GM12878 (cell line): ENCODE results near the gene FGF11. TPM values are rescaled to one million over a fixed set of nuclear protein-coding genes. Genes with fewer than 3 reads are reported as not detected.

Experiments
- BACH1 ChIP-seq: fragments of 450-650 bp; IDR thresholded peaks from 2 replicates; pipeline ENCODE4 v1.6.1; 2017; ENCODE audit warnings: mild to moderate bottlenecking, borderline replicate concordance
- BHLHE40 ChIP-seq, 2 experiments: fragments of 450-650 bp in 1 of 2; IDR thresholded peaks; 2 replicates each; pipeline ENCODE4 v1.6.1; 2011 to 2017; ENCODE audit warnings: low read depth in 2 of 2, borderline replicate concordance in 1 of 2, improper control_type of control experiment in 1 of 2, low read length in 1 of 2, mild to moderate bottlenecking in 1 of 2
- BRCA1 ChIP-seq: IDR thresholded peaks from 2 replicates; pipeline ENCODE4 v1.6.1; 2011; ENCODE audit warnings: low read depth, low read length, improper control_type of control experiment
- CTCF ChIP-seq, 3 experiments: IDR thresholded peaks in 2 of 3; conservative IDR thresholded peaks in 1 of 3; 2 replicates each; pipeline ENCODE4 v1.5.1; 2011; ENCODE audit warnings: low read depth in 3 of 3, low read length in 3 of 3, mild to moderate bottlenecking in 3 of 3, control low read depth in 2 of 3, moderate library complexity in 2 of 3, inconsistent platforms in 1 of 3, mixed read lengths in 1 of 3; ENCODE audit not compliant: control insufficient read depth in 2 of 3, insufficient read depth in 1 of 3; ENCODE audit errors: extremely low read depth in 1 of 3
- DPF2 ChIP-seq: fragments of 450-650 bp; IDR thresholded peaks from 2 replicates; pipeline ENCODE4 v1.6.1; 2017; ENCODE audit warnings: mild to moderate bottlenecking
- EED ChIP-seq: sonication (generic); IDR thresholded peaks from 2 replicates; pipeline ENCODE4 v1.6.1; 2016; ENCODE audit warnings: antibody characterized with exemption, low read depth
- EGR1 ChIP-seq, 2 experiments: IDR thresholded peaks; 1 replicate in 1 of 2; 2 replicates in 1 of 2; pipeline ENCODE4 v1.6.1; 2011 to 2012; ENCODE audit warnings: low read depth in 2 of 2, low read length in 2 of 2, borderline replicate concordance in 1 of 2, mild to moderate bottlenecking in 1 of 2, moderate library complexity in 1 of 2
- GATAD2B ChIP-seq: fragments of 450-650 bp; conservative IDR thresholded peaks from 2 replicates; pipeline ENCODE4 v1.6.1; 2017; ENCODE audit warnings: low read depth, mild to moderate bottlenecking, moderate library complexity
- HCFC1 ChIP-seq: fragments of 150-350 bp; IDR thresholded peaks from 2 replicates; pipeline ENCODE4 v1.6.1; 2014; ENCODE audit warnings: low read length
- JUND ChIP-seq: IDR thresholded peaks from 2 replicates; pipeline ENCODE4 v1.6.1; 2012; ENCODE audit warnings: low read depth, mild to moderate bottlenecking, low read length, improper control_type of control experiment, moderate library complexity
- MAX ChIP-seq: IDR thresholded peaks from 2 replicates; pipeline ENCODE4 v1.6.1; 2012; ENCODE audit warnings: low read depth, low read length, improper control_type of control experiment
- MTA2 ChIP-seq: fragments of 450-650 bp; IDR thresholded peaks from 2 replicates; pipeline ENCODE4 v1.6.1; 2016; ENCODE audit warnings: low read depth, mild to moderate bottlenecking, moderate library complexity
- MYB ChIP-seq: fragments of 150-350 bp; IDR thresholded peaks from 2 replicates; pipeline ENCODE4 v1.6.1; 2014; ENCODE audit warnings: mild to moderate bottlenecking, low read depth, low read length, borderline replicate concordance
- NFIC ChIP-seq: IDR thresholded peaks from 2 replicates; pipeline ENCODE4 v1.6.1; 2012; ENCODE audit warnings: low read depth, mild to moderate bottlenecking, inconsistent platforms, low read length, moderate library complexity
- NFXL1 ChIP-seq: fragments of 450-650 bp; IDR thresholded peaks from 2 replicates; pipeline ENCODE4 v1.6.1; 2017; ENCODE audit warnings: antibody characterized with exemption, mild to moderate bottlenecking, borderline replicate concordance
- POLR2AphosphoS5 ChIP-seq: IDR thresholded peaks from 2 replicates; pipeline ENCODE4 v1.6.1; 2011; ENCODE audit warnings: mild to moderate bottlenecking, low read length, inconsistent platforms
- RBBP5 ChIP-seq: fragments of 200-600 bp; sonication (generic); conservative IDR thresholded peaks from 2 replicates; pipeline ENCODE4 v1.6.1; 2016
- RELA ChIP-seq: fragments of 450-650 bp; IDR thresholded peaks from 2 replicates; pipeline ENCODE4 v1.8.0; 2014; ENCODE audit warnings: borderline replicate concordance; ENCODE audit not compliant: partially characterized antibody
- SKIL ChIP-seq: fragments of 450-650 bp; IDR thresholded peaks from 2 replicates; pipeline ENCODE4 v1.6.1; 2017; ENCODE audit warnings: mild to moderate bottlenecking, low read depth, inconsistent platforms; ENCODE audit not compliant: poor library complexity, severe bottlenecking
- SMAD5 ChIP-seq: IDR thresholded peaks from 2 replicates; pipeline ENCODE4 v1.6.1; 2016; ENCODE audit warnings: antibody characterized with exemption, low read depth
- SUZ12 ChIP-seq: fragments of 200-600 bp; sonication (generic); IDR thresholded peaks from one replicate; pipeline ENCODE4 v1.6.1; 2018; ENCODE audit warnings: antibody characterized with exemption, mild to moderate bottlenecking; ENCODE audit not compliant: unreplicated experiment
- YY1 ChIP-seq: IDR thresholded peaks from 2 replicates; pipeline ENCODE4 v1.6.1; 2011; ENCODE audit warnings: low read depth, mild to moderate bottlenecking, low read length
- ZNF217 ChIP-seq: fragments of 450-650 bp; IDR thresholded peaks from 2 replicates; pipeline ENCODE4 v1.6.1; 2017; ENCODE audit warnings: antibody characterized with exemption, mild to moderate bottlenecking
- ZSCAN29 ChIP-seq: fragments of 450-650 bp; IDR thresholded peaks from 2 replicates; pipeline ENCODE4 v1.6.1; 2017; ENCODE audit warnings: mild to moderate bottlenecking, moderate library complexity
- polyA plus RNA-seq, 11 experiments: library from polyadenylated mRNA; depleted of rRNA in 4 of 11; unstranded in 6 of 11; stranded (reverse) in 5 of 11; fragments of >200 nt; fragmentation: Nextera tagmentation in 4 of 11; fragmentation: Illumina TruSeq in 1 of 11; extraction: Ambion mirVana in 4 of 11; extraction: Trizol in 1 of 11; gene quantifications; 1 replicate in 1 of 11; 2 replicates in 10 of 11; pipeline versions ENCODE4 v1.2.1 to v1.2.3, GENCODE V29; 2011 to 2016; ENCODE audit warnings: inconsistent platforms in 2 of 11, missing spikeins in 2 of 11, low read depth in 1 of 11
- total RNA-seq, 4 experiments: library from RNA; depleted of rRNA in 3 of 4; stranded (reverse); fragments of >200 nt in 3 of 4; fragmentation: Illumina TruSeq in 1 of 4; extraction: Trizol in 1 of 4; gene quantifications; 2 replicates each; pipeline versions ENCODE4 v1.2.1 to v1.2.3, GENCODE V29; 2013 to 2021
- TF ChIP-seq, protein P1 (sequence below): fragments of 450-650 bp; IDR thresholded peaks from 2 replicates; pipeline ENCODE4 v1.6.1; 2017; ENCODE audit warnings: mild to moderate bottlenecking
- TF ChIP-seq, protein P2 (sequence below): fragments of 450-650 bp; IDR thresholded peaks from 2 replicates; pipeline ENCODE4 v1.6.1; 2014; ENCODE audit warnings: mild to moderate bottlenecking

Gene FGF11
- total and polyA plus RNA-seq, 10 of the 15 experiments (the other 5 are each of a cell fraction or from before 2014, with no cell fraction given) = 0.69 to 21.1 (median 2.6) TPM

- TF ChIP-seq BHLHE40 (IDR thresholded peaks at IDR 0.05; ENCODE audit: borderline replicate concordance in 1 of 2, low read depth in 2 of 2, low read length in 1 of 2) (peak in 1 of 2 experiments; percentile 51; a peak in 2 of 4 replicates), NFXL1 (no peak), MTA2 (peak; percentile 40; the same call in 1 of the 2 replicates), YY1 (no peak), SUZ12 (no peak), MYB (no peak), EGR1 (IDR thresholded peaks at IDR 0.05; ENCODE audit: borderline replicate concordance in 1 of 2, low read depth in 2 of 2, low read length in 2 of 2) (peak in 1 of 2 experiments; percentile 38; a peak in 1 of 3 replicates), SKIL (no peak), BACH1 (peak; percentile 97), JUND (no peak), RELA (peak; percentile 69), EED (no peak), DPF2 (no peak; the same call in 1 of the 2 replicates), BRCA1 (no peak), HCFC1 (no peak), RBBP5 (no peak), SMAD5 (no peak), POLR2AphosphoS5 (no peak), CTCF (IDR thresholded peaks at IDR 0.05 in 2 of 3, conservative IDR thresholded peaks at IDR 0.05 in 1 of 3; ENCODE audit: control insufficient read depth in 2 of 3, extremely low read depth in 1 of 3, insufficient read depth in 1 of 3, low read depth in 3 of 3, low read length in 3 of 3) (peak in 2 of 3 experiments; percentile 13 to 14; a peak in 2 of 6 replicates), NFIC (no peak), MAX (no peak), ZNF217 (no peak), ZSCAN29 (no peak), GATAD2B (peak; percentile 77)
- TF ChIP-seq, protein P1, sequence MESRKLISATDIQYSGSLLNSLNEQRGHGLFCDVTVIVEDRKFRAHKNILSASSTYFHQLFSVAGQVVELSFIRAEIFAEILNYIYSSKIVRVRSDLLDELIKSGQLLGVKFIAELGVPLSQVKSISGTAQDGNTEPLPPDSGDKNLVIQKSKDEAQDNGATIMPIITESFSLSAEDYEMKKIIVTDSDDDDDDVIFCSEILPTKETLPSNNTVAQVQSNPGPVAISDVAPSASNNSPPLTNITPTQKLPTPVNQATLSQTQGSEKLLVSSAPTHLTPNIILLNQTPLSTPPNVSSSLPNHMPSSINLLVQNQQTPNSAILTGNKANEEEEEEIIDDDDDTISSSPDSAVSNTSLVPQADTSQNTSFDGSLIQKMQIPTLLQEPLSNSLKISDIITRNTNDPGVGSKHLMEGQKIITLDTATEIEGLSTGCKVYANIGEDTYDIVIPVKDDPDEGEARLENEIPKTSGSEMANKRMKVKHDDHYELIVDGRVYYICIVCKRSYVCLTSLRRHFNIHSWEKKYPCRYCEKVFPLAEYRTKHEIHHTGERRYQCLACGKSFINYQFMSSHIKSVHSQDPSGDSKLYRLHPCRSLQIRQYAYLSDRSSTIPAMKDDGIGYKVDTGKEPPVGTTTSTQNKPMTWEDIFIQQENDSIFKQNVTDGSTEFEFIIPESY = no peak
- TF ChIP-seq, protein P2, sequence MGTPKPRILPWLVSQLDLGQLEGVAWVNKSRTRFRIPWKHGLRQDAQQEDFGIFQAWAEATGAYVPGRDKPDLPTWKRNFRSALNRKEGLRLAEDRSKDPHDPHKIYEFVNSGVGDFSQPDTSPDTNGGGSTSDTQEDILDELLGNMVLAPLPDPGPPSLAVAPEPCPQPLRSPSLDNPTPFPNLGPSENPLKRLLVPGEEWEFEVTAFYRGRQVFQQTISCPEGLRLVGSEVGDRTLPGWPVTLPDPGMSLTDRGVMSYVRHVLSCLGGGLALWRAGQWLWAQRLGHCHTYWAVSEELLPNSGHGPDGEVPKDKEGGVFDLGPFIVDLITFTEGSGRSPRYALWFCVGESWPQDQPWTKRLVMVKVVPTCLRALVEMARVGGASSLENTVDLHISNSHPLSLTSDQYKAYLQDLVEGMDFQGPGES = no peak
Observed at GRCh38 chr17:7440834-7441195, 1.5 kb downstream of the FGF11 start (continued).
